ENCODE data around the gene KCTD11. TPM values are rescaled to one million over a fixed set of nuclear protein-coding genes. Genes with fewer than 3 reads are reported as not detected.

KCTD11 gene
- total RNA-seq: 1 to 10 TPM; 4.0 to 4.5 TPM

GRCh38 chr17:7351665-7352502 lies at the start of gene KCTD11:
Gene KCTD11 (plus strand): TSS chr17:7352162.
- DNase-seq: peak; percentile 85
- H3K36me3 Mint-ChIP-seq: peaks cover 28% of the 10 kb centered on the region
- peaks cover 45% of the 10 kb centered on the region for H3K4me1 Mint-ChIP-seq

GRCh38 chr17:7304179-7304578 lies 47.8 kb upstream of the KCTD11 start:
- Mint-ChIP-seq H3K4me3 (no peak overlapping the region), H3K27me3 (peaks cover 11% of the 10 kb centered on the region), H3K27ac (no peak overlapping the region), H3K36me3 (peaks cover 15% of the 10 kb centered on the region), H3K9me3 (no peaks in the 10 kb centered on the region), H3K4me1 (peaks cover 10% of the 10 kb centered on the region)
- DNase-seq: no peak

More at GRCh38 chr17:7351665-7352502, at the start of gene KCTD11:
- Mint-ChIP-seq H3K27me3 (no peaks in the 10 kb centered on the region), H3K27ac (peak within 1 kb of the TSS; percentile 80), H3K9me3 (no peaks in the 10 kb centered on the region), H3K4me3 (peak within 1 kb of the TSS; percentile 86)

GRCh38 chr17:7306911-7307685 lies 44.9 kb upstream of the KCTD11 start, which contains the start of gene EIF5A:
Gene EIF5A (plus strand): TSS chr17:7307628. CDS start chr17:7309636, 2,008 bp downstream.
- Mint-ChIP-seq H3K36me3 (peaks cover 43% of the 10 kb centered on the region), H3K9me3 (no peaks in the 10 kb centered on the region), H3K4me3 (peak within 1 kb of the TSS; percentile 91), H3K27me3 (peaks cover 11% of the 10 kb centered on the region), H3K27ac (peak within 1 kb of the TSS; percentile 99), H3K4me1 (peaks cover 36% of the 10 kb centered on the region)
- DNase-seq: peak; percentile 99

DNA sequence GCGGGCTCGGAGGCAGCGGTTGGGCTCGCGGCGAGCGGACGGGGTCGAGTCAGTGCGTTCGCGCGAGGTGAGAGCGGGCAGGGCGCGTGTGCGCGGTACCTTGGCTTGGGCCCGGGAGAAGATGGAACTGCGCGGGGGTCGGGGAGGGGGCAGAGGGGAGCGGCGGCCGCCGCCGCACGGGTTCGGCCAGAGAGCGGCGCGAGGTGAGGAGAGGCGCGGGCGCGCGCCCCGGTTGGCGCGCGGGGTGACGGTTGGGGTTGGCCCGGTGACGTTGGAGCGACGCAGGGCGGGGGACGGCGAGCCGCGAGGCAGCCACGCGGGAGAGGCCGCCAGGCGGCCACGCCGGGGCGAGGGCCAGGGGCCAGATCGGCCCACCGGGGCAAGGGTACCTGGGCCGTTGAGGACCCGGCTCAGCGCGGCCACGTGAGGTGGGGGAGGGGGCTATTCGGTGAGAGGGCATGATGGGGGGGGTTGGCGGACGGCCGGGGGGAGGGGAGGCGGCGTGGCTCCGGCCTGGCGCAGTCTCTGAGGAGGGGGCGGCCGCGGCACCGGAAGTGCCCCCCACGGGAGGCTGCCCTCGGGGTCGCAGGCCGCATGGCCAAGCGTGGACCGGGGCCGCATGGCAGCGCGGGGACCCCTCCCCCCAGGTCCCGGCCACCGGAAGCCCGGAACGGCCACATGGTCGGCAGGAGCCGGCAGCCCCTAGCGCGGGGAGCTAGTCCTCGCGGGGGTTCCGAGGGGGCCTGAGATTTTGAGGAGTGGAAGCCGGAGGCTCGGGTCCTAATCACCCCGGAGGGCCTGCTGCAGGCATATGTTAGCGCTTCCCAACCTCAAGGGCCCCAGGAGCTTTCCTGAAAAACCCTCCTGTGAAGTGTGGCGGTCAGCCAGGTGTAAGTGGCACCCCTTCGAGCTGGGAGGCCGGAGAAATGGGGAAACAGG lies 44.0 kb upstream of the KCTD11 start:
- Mint-ChIP-seq H3K4me3 (peak overlapping the region; percentile 91), H3K4me1 (peaks cover 43% of the 10 kb centered on the region), H3K36me3 (peaks cover 51% of the 10 kb centered on the region), H3K27me3 (peaks cover 11% of the 10 kb centered on the region), H3K9me3 (no peaks in the 10 kb centered on the region), H3K27ac (peak overlapping the region; percentile 99)
- DNase-seq: peak; percentile 60

DNA sequence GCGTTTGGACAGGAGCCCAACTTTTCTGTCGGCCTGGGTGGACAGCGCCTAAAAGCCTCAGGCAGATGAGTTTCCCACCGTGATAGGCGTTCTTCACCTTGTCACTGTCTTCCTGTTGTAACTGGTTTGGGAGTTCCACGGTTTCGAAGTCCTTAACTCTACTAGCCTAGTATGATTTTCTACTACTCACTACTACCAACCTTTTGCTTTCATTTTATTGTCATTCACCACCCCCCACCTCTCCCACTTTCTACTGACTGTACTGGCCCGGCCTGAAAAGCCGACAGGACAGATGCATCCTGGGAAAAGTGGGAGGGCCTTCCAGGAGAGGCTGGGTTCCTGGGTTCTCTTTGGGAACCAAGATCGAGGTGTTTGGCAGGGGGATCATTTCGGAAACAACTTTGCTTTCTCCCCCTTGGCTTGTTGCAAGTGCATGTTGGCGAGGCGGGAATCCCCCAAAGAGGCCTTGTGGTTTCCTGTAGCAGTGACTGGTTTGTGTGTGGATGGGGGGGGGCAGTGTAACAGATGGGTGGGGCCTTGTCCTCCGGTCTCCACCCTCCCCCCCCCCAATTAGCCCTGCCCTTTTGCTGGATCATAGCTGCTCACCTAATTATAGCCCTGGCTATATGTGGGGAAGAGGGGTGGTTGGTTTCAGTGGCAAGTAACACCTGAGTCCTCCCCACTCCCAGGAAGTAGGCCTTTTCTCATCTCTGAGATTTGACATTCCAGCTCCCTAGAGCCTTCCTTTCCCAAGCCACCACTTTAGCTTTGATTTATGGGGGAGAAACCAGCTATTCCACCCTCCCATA lies 43.1 kb upstream of the KCTD11 start:
- H3K4me1 Mint-ChIP-seq: peaks cover 51% of the 10 kb centered on the region
- peak; percentile 82 for DNase-seq
- H3K27me3 Mint-ChIP-seq: peaks cover 11% of the 10 kb centered on the region
- H3K4me3 Mint-ChIP-seq: peak overlapping the region; percentile 88
- peaks cover 55% of the 10 kb centered on the region for H3K36me3 Mint-ChIP-seq
- no peaks in the 10 kb centered on the region for H3K9me3 Mint-ChIP-seq
- peak overlapping the region; percentile 98 for H3K27ac Mint-ChIP-seq

GRCh38 chr17:7309628-7310027 lies 42.3 kb upstream of the KCTD11 start:
- no peak for DNase-seq
- Mint-ChIP-seq H3K4me1 (peaks cover 55% of the 10 kb centered on the region), H3K27ac (peak overlapping the region; percentile 98), H3K9me3 (no peaks in the 10 kb centered on the region), H3K4me3 (peak overlapping the region; percentile 88), H3K27me3 (peaks cover 11% of the 10 kb centered on the region), H3K36me3 (peaks cover 55% of the 10 kb centered on the region)

GRCh38 chr17:7311110-7311705 lies 40.8 kb upstream of the KCTD11 start:
- Mint-ChIP-seq H3K9me3 (no peaks in the 10 kb centered on the region), H3K27me3 (peaks cover 11% of the 10 kb centered on the region), H3K4me1 (peaks cover 57% of the 10 kb centered on the region), H3K27ac (peak overlapping the region; percentile 98), H3K36me3 (peaks cover 59% of the 10 kb centered on the region), H3K4me3 (peak overlapping the region; percentile 88)
- DNase-seq: no peak

DNA sequence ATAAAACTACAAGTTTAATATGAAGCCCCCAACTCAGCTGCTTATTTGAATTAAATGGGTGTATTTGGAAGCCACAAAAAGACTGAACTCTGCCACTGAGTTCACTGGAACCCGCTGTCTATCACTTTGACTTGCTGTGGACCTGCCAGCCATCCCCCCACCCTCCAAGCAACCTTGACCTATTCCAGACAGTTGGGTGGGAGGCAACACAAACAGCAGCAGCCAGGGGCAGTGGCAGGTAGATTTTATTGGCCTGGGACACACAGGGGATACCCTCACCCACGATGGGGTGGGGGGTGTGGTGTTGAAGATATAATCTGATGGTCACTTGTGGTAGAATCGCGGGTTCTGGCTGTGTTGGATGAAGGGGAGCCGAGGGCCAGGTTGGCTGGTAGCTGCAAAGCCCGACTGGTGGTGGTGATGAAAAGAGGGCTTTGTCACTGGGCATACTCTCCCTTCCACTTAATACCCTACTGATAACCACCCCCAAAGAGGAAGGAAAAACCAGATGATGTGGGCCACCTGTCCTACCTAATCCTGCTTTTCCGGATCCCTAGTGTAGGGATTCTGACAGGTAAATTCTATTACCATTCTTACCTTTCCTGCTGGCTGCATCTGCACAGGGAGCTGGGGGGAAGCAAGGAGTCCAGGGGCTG lies 39.4 kb upstream of the KCTD11 start:
- H3K27ac Mint-ChIP-seq: peak overlapping the region; percentile 75
- DNase-seq: no peak
- peaks cover 59% of the 10 kb centered on the region for H3K36me3 Mint-ChIP-seq
- peaks cover 5% of the 10 kb centered on the region for H3K27me3 Mint-ChIP-seq
- no peaks in the 10 kb centered on the region for H3K9me3 Mint-ChIP-seq
- peaks cover 54% of the 10 kb centered on the region for H3K4me1 Mint-ChIP-seq
- peak overlapping the region; percentile 90 for H3K4me3 Mint-ChIP-seq

GRCh38 chr17:7313088-7313889 lies 38.7 kb upstream of the KCTD11 start:
- Mint-ChIP-seq H3K4me3 (peak overlapping the region; percentile 90), H3K36me3 (peaks cover 59% of the 10 kb centered on the region), H3K27me3 (peaks cover 4% of the 10 kb centered on the region), H3K9me3 (no peaks in the 10 kb centered on the region), H3K27ac (peak overlapping the region; percentile 75), H3K4me1 (peaks cover 54% of the 10 kb centered on the region)
- no peak for DNase-seq

DNA sequence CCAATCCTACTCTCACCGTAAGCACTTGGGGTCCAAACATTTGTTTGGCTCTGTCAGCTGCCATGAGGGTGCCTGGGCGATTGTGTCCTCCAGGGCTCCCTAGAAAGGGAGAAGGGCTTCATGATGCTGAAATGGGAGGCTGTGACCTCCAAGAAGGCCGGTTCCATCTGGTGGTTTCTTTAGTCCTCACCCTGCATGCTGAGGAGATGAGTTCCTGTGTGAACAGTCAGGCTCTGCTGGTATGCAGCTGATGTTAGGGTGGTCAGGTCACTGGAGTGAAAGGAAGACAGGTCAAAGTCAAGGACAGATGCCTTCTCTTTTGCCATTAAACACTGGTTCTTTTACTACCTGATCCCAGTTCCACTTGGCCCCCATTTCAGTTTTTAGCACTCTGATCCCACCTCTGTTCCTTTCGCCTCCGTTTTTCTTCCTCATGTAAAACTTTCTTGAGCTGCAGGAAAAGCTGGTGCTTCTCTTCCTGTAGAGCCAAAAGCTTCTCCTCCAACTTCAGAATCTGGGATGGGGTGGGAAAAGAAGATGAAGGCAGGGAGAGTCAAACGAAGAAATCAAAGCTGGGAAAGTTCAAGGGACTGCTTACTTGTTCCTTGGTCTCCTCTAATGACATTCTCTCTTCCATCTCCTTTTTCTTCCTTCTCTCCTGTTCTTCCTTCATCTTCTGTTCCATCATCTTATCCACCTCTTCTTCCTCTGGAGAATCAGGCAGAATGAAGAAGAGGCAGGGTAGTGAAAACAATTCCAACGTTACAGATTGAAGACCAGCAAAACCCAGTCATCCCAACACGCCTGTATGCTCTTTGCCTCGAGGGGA lies 37.9 kb upstream of the KCTD11 start:
- Mint-ChIP-seq H3K4me1 (peaks cover 50% of the 10 kb centered on the region), H3K4me3 (peak overlapping the region; percentile 90), H3K9me3 (no peaks in the 10 kb centered on the region), H3K36me3 (peaks cover 51% of the 10 kb centered on the region), H3K27me3 (no peaks in the 10 kb centered on the region), H3K27ac (peak overlapping the region; percentile 75)
- no peak for DNase-seq

DNA sequence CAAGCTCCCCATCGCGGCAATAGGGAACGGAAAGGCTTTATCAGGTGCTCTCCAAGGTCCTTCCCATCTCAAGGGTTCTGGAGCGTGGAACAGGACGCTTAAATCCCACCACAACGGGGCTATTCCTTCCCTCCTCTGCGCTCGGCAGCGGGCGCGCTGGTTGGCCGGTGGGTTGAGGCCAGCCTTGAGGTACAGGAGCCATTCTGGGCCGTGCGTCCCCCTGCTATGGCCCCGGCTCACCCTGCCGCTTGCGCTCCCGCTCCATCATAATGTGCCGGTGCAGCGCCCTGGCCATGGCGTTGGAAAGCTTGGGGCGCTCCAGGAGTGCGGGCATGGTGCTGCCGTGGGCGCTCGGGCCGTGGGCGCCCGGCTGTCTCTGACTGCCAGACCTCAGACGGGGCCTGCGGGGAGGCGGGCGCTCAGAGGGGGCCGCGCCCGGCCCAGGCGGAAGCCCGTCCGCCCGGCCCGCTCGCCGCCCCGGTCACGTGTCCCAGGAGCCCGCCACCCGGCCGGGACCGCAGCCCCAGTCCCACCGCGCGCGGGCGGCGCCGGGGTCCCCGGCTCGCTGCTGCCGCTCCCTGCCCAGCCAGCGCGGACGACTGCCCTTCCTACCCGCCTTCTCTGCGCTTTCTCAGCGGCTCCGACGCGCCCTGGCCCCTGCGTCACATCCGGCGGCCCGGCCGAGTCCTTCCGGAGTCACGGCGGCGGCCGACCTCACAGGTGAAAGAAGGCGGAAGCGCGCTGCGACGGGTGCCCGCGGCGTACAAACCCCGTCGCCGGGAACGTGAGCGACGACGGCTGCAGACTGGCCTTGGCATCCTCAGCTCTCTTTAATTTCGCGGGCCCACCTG lies 37.0 kb upstream of the KCTD11 start, which contains the start of gene GPS2:
Gene GPS2, minus strand, starts transcription at position 642 of the 851 bp plus-strand sequence. Its CDS starts 308 bp downstream, at position 334.
- Mint-ChIP-seq H3K4me3 (peak within 1 kb of the TSS; percentile 90), H3K4me1 (peaks cover 41% of the 10 kb centered on the region), H3K27ac (peak within 1 kb of the TSS; percentile 87), H3K36me3 (peaks cover 43% of the 10 kb centered on the region), H3K27me3 (no peaks in the 10 kb centered on the region), H3K9me3 (no peaks in the 10 kb centered on the region)
- DNase-seq: peak; percentile 96

Measured in activated naive CD8-positive, alpha-beta T cell treated with anti-CD3 and anti-CD28 coated beads for 36 hours (primary cell).